ENCODE data around the gene KCNN2. TPM values are rescaled to one million over a fixed set of nuclear protein-coding genes. Genes with fewer than 3 reads are reported as not detected.

The KCNN2 gene
- total and polyA plus RNA-seq, 2 of the 8 experiments (the other 6 are each of a cell fraction or from before 2014, with no cell fraction given): 13.1 to 18.6 TPM

- H2BK12ac ChIP-seq (ENCODE audit: low read depth, low read length): no peak overlapping the region
- no peak overlapping the region for H4K8ac ChIP-seq (ENCODE audit: extremely low read depth, insufficient read depth, low read length)
- TF ChIP-seq GABPA (IDR thresholded peaks at IDR 0.05; ENCODE audit: borderline replicate concordance, insufficient read depth, low read length): no peak
- no peak for TF ChIP-seq MAFK (IDR thresholded peaks at IDR 0.05; ENCODE audit: low read depth, low read length)
- no peak for TF ChIP-seq POLR2AphosphoS5 (IDR thresholded peaks at IDR 0.05; ENCODE audit: low read depth, low read length)
- no peak for TF ChIP-seq SUZ12 (IDR thresholded peaks at IDR 0.05; ENCODE audit: low read length)
- TF ChIP-seq JUN (IDR thresholded peaks at IDR 0.05; ENCODE audit: low read depth, low read length): no peak
- no peak for TF ChIP-seq PHF8 (conservative IDR thresholded peaks at IDR 0.05; ENCODE audit: low read depth, low read length)
- no peak for TF ChIP-seq HDAC2 (IDR thresholded peaks at IDR 0.05; ENCODE audit: borderline replicate concordance in 1 of 2, low read depth in 2 of 2, low read length in 2 of 2)
- no peak for TF ChIP-seq TAF7 (optimal IDR thresholded peaks at IDR 0.05; ENCODE audit: borderline replicate concordance, low read depth, low read length)
- no peak overlapping the region for H3K9ac ChIP-seq (replicated peaks in 1 of 4; ENCODE audit: extremely low read depth in 1 of 4, low read depth in 3 of 4, low read length in 3 of 4)
- H2BK15ac ChIP-seq (ENCODE audit: low read length): no peak overlapping the region
- no peaks in the 10 kb centered on the region for H3K9me3 ChIP-seq (ENCODE audit: insufficient read depth in 2 of 2, low read depth in 1 of 2, low read length in 1 of 2)
- CTCF ChIA-PET (ENCODE audit: partially characterized antibody): interaction anchor here (1.0 to 1.7 kb wide), 3 partner anchors 57 to 60 kb away, joined by 3 to 6 read pairs (median 4); no protein-coding TSS in a partner anchor
- H3K79me2 ChIP-seq (ENCODE audit: control insufficient read depth in 1 of 2, insufficient read depth in 2 of 2, low read length in 2 of 2): peaks cover 0 to 98% of the 10 kb centered on the region in 2 experiments; a peak in 3 of 4 replicates
- FAIRE-seq: peak; percentile 28
- WGBS, 2 experiments (ENCODE audit: extremely low coverage in 1 of 2, insufficient coverage in 1 of 2, insufficient read length in 1 of 2, insufficient replicate concordance in 2 of 2, low coverage in 1 of 2, low lambda C conversion rate in 2 of 2, missing lambda C conversion rate in 1 of 2): 80% methylated on average over 1 of the region's 1 CpG; no CpG with 5 or more reads in 1 of the 2 experiments
- H3K14ac ChIP-seq (ENCODE audit: insufficient read length): no peak overlapping the region
- no peak overlapping the region for H3K23ac ChIP-seq (ENCODE audit: insufficient read length)
- no peaks in the 10 kb centered on the region for H4K20me1 ChIP-seq (replicated peaks in 1 of 2; ENCODE audit: control insufficient read depth in 1 of 2, insufficient read depth in 2 of 2, low read length in 2 of 2)
- no peak overlapping the region for H2BK5ac ChIP-seq (ENCODE audit: low read depth, low read length)
- H3K4me2 ChIP-seq (ENCODE audit: insufficient read depth in 1 of 2, low read depth in 2 of 2, low read length in 2 of 2): no peak overlapping the region
- POLR2A ChIA-PET (ENCODE audit: partially characterized antibody): interaction anchor here (1.2 to 1.5 kb wide), 2 partner anchors 13 to 28 kb away, joined by 3 to 4 read pairs; no protein-coding TSS in a partner anchor
- no peak overlapping the region for H2BK20ac ChIP-seq (ENCODE audit: low read length)
- H4K5ac ChIP-seq (ENCODE audit: insufficient read length, low read depth, low read length): no peak overlapping the region
- no peaks in the 10 kb centered on the region for H3K27me3 ChIP-seq (replicated peaks in 1 of 4; ENCODE audit: control insufficient read depth in 3 of 4, extremely low read depth in 1 of 4, insufficient read depth in 3 of 4, low read length in 3 of 4)
- H3K56ac ChIP-seq (replicated peaks; ENCODE audit: insufficient read length, low read depth, low read length): no peak overlapping the region
- no peak overlapping the region for H2BK120ac ChIP-seq (replicated peaks; ENCODE audit: low read depth, low read length)
- no peaks in the 10 kb centered on the region for H3K36me3 ChIP-seq (ENCODE audit: control insufficient read depth in 2 of 4, insufficient read depth in 4 of 4, low read length in 3 of 4)
- H3K18ac ChIP-seq (ENCODE audit: extremely low read depth, low read length): no peak overlapping the region
- H3K27ac ChIP-seq (ENCODE audit: low read depth, low read length): no peak overlapping the region
- peaks cover 0 to 21% (median 4%) of the 10 kb centered on the region in 4 experiments; a peak in 4 of 7 replicates for H3K4me1 ChIP-seq (replicated peaks in 1 of 4; ENCODE audit: control insufficient read depth in 3 of 4, insufficient read depth in 4 of 4, low read length in 3 of 4)
- no peak overlapping the region for H2AK5ac ChIP-seq (ENCODE audit: low read depth, low read length)
- DNase-seq (ENCODE audit: low read depth in 1 of 2, low spot score in 2 of 2): no peak
- no peak overlapping the region for H2AFZ ChIP-seq (ENCODE audit: low read length)
- H3K4me3 ChIP-seq (ENCODE audit: extremely low read depth in 1 of 4, insufficient read depth in 2 of 4, low read depth in 3 of 4, low read length in 4 of 4): no peak overlapping the region
- H3K23me2 ChIP-seq (ENCODE audit: low read depth, low read length): no peaks in the 10 kb centered on the region
- no peaks in the 10 kb centered on the region for H3K79me1 ChIP-seq (ENCODE audit: low read depth, low read length)
- no peak overlapping the region for H3K4ac ChIP-seq (replicated peaks; ENCODE audit: insufficient read length, low read depth, low read length)
- no peak overlapping the region for H4K91ac ChIP-seq (replicated peaks; ENCODE audit: insufficient read length, low read length)
These were observed 28.6 kb downstream of the KCNN2 start for GRCh38 chr5:114390431-114390830.
